Mesenchymal stem cell (in vitro differentiated cells and primary cell): ENCODE measurements around the gene IQGAP1.
"Not testable (repeated sequence)": the region's sequence is repeated elsewhere in the genome, so short reads cannot be mapped to it uniquely, and the experiment has no call there.

Experiments used
- DNase-seq: peaks from one replicate; pipeline ENCODE4 v3.0.0-alpha.2; 2013
- H2AFZ ChIP-seq: one replicate; pipeline ENCODE4 v1.6.1; 2013; ENCODE audit warnings: low read depth, mild to moderate bottlenecking, control low read depth, inconsistent platforms, low read length, moderate library complexity
- H2AK5ac ChIP-seq: 2 replicates; pipeline ENCODE4 v1.6.1; 2013; ENCODE audit warnings: low read length, moderate library complexity, mild to moderate bottlenecking, inconsistent platforms; ENCODE audit not compliant: severe bottlenecking
- H2BK120ac ChIP-seq: one replicate; pipeline ENCODE4 v1.6.1; 2013; ENCODE audit warnings: low read depth, mild to moderate bottlenecking, inconsistent platforms, low read length, moderate library complexity
- H2BK12ac ChIP-seq, 2 experiments: one replicate each; pipeline ENCODE4 v1.6.1; 2013; ENCODE audit warnings: inconsistent platforms in 2 of 2, low read length in 2 of 2, mild to moderate bottlenecking in 2 of 2, moderate library complexity in 2 of 2, control low read depth in 1 of 2
- H2BK15ac ChIP-seq: one replicate; pipeline ENCODE4 v1.6.1; 2013; ENCODE audit warnings: mild to moderate bottlenecking, low read depth, inconsistent platforms; ENCODE audit not compliant: poor library complexity, severe bottlenecking
- H2BK5ac ChIP-seq: 2 replicates; pipeline ENCODE4 v1.6.1; 2013; ENCODE audit warnings: low read depth, mild to moderate bottlenecking, low read length, control low read depth, inconsistent platforms; ENCODE audit not compliant: poor library complexity, severe bottlenecking
- H3K14ac ChIP-seq, 2 experiments: one replicate each; pipeline ENCODE4 v1.6.1; 2013; ENCODE audit warnings: inconsistent platforms in 2 of 2, low read length in 2 of 2, control low read depth in 1 of 2, mild to moderate bottlenecking in 1 of 2, moderate library complexity in 1 of 2
- H3K18ac ChIP-seq, 2 experiments: one replicate each; pipeline ENCODE4 v1.6.1; 2013; ENCODE audit warnings: inconsistent platforms in 2 of 2, low read length in 2 of 2, control low read depth in 1 of 2, low read depth in 1 of 2, mild to moderate bottlenecking in 1 of 2
- H3K23ac ChIP-seq, 2 experiments: one replicate each; pipeline ENCODE4 v1.6.1; 2013; ENCODE audit warnings: inconsistent platforms in 2 of 2, low read length in 2 of 2, mild to moderate bottlenecking in 2 of 2, moderate library complexity in 2 of 2, control low read depth in 1 of 2
- H3K27ac ChIP-seq: 2 replicates; pipeline ENCODE4 v1.5.1; 2013; ENCODE audit warnings: mild to moderate bottlenecking, moderate library complexity, low read length, control low read depth, inconsistent platforms; ENCODE audit not compliant: poor library complexity, severe bottlenecking
- H3K27me3 ChIP-seq, 2 experiments: 2 replicates each; pipeline versions ENCODE4 v1.6.1 to v1.7.0; 2013; ENCODE audit warnings: low read length in 2 of 2, mild to moderate bottlenecking in 2 of 2, moderate library complexity in 2 of 2, control low read depth in 1 of 2, inconsistent platforms in 1 of 2; ENCODE audit not compliant: control insufficient read depth in 1 of 2, insufficient read depth in 1 of 2
- H3K36me3 ChIP-seq, 2 experiments: 2 replicates each; pipeline versions ENCODE4 v1.6.1 to v1.7.0; 2013; ENCODE audit warnings: low read length in 2 of 2, control low read depth in 1 of 2, inconsistent platforms in 1 of 2, low read depth in 1 of 2, mild to moderate bottlenecking in 1 of 2; ENCODE audit not compliant: insufficient read depth in 2 of 2, control insufficient read depth in 1 of 2
- H3K4ac ChIP-seq, 2 experiments: one replicate each; pipeline ENCODE4 v1.6.1; 2013; ENCODE audit warnings: inconsistent platforms in 2 of 2, low read length in 2 of 2, mild to moderate bottlenecking in 2 of 2, moderate library complexity in 2 of 2, control low read depth in 1 of 2, low read depth in 1 of 2
- H3K4me1 ChIP-seq: 2 replicates; pipeline ENCODE4 v1.6.1; 2013; ENCODE audit warnings: low read depth, low read length, control low read depth; ENCODE audit not compliant: control insufficient read depth, insufficient read depth
- H3K4me2 ChIP-seq: 2 replicates; pipeline ENCODE4 v1.6.1; 2013; ENCODE audit warnings: low read length, mild to moderate bottlenecking, inconsistent platforms; ENCODE audit not compliant: poor library complexity, severe bottlenecking
- H3K4me3 ChIP-seq, 2 experiments: 2 replicates each; pipeline versions ENCODE4 v1.5.1 to v1.7.0; 2013; ENCODE audit warnings: low read length in 2 of 2, mild to moderate bottlenecking in 2 of 2, control low read depth in 1 of 2, low read depth in 1 of 2; ENCODE audit not compliant: insufficient read depth in 1 of 2
- H3K79me1 ChIP-seq: replicated peaks from 2 replicates; pipeline ENCODE4 v1.6.1; 2013; ENCODE audit warnings: mild to moderate bottlenecking, control low read depth, low read length, inconsistent platforms; ENCODE audit not compliant: poor library complexity, severe bottlenecking
- H3K9ac ChIP-seq: 2 replicates; pipeline ENCODE4 v1.7.0; 2013; ENCODE audit warnings: mild to moderate bottlenecking, low read length, moderate library complexity
- H3K9me3 ChIP-seq: 2 replicates; pipeline ENCODE4 v1.7.0; 2013; ENCODE audit warnings: mild to moderate bottlenecking, low read length; ENCODE audit not compliant: control insufficient read depth
- H4K8ac ChIP-seq: one replicate; pipeline ENCODE4 v1.6.1; 2013; ENCODE audit warnings: inconsistent platforms, mild to moderate bottlenecking, low read length, moderate library complexity
- H4K91ac ChIP-seq: one replicate; pipeline ENCODE4 v1.6.1; 2013; ENCODE audit warnings: mild to moderate bottlenecking, low read length, inconsistent platforms
- WGBS: methylation state at CpG from one replicate; pipeline ENCODE4 v1.1.7; 2013; ENCODE audit warnings: mixed read lengths; 5-methylcytosine and 5-hydroxymethylcytosine counted together

Gene IQGAP1

GRCh38 chr15:90501898-90502297 lies 113.9 kb downstream of the IQGAP1 start:
- Histone ChIP-seq H3K4ac (no peak overlapping the region), H3K79me1 (peaks cover 2% of the 10 kb centered on the region), H3K4me2 (no peak overlapping the region), H2BK5ac (no peak overlapping the region), H3K4me3 (no peak overlapping the region), H3K4me1 (no peaks in the 10 kb centered on the region), H3K9ac (no peak overlapping the region), H4K91ac (no peak overlapping the region), H3K36me3 (peaks cover 26 to 70% of the 10 kb centered on the region in 2 experiments), H2AFZ (no peak overlapping the region), H2BK12ac (no peak overlapping the region), H3K23ac (no peak overlapping the region), H3K27ac (no peak overlapping the region), H2BK15ac (no peak overlapping the region), H2BK120ac (no peak overlapping the region), H4K8ac (no peak overlapping the region), H3K9me3 (no peaks in the 10 kb centered on the region), H3K27me3 (no peaks in the 10 kb centered on the region), H3K18ac (no peak overlapping the region), H3K14ac (no peak overlapping the region), H2AK5ac (no peak overlapping the region)
- 79% methylated on average over 2 of the region's 4 CpGs for WGBS
- DNase-seq = no peak

GRCh38 chr15:90510781-90511180 lies 122.7 kb downstream of the IQGAP1 start:
- 95% methylated on average over 29 of the region's 29 CpGs for WGBS
- H2BK15ac ChIP-seq, H3K79me1 ChIP-seq, H3K4me3 ChIP-seq, H3K23ac ChIP-seq, DNase-seq, H2AK5ac ChIP-seq, H4K91ac ChIP-seq, H3K9ac ChIP-seq, H3K4me1 ChIP-seq, H3K36me3 ChIP-seq, H3K4me2 ChIP-seq, H2BK120ac ChIP-seq, H3K14ac ChIP-seq, H2BK12ac ChIP-seq, H3K27ac ChIP-seq, H2BK5ac ChIP-seq, H2AFZ ChIP-seq, H3K27me3 ChIP-seq, H3K9me3 ChIP-seq, H3K4ac ChIP-seq, H3K18ac ChIP-seq, H4K8ac ChIP-seq: not testable (repeated sequence)

GRCh38 chr15:90511211-90511618 lies 123.2 kb downstream of the IQGAP1 start:
- H2AK5ac ChIP-seq = not testable (repeated sequence)

GRCh38 chr15:90512276-90512675 lies 124.2 kb downstream of the IQGAP1 start:
- WGBS = 100% methylated on average over 1 of the region's 2 CpGs
- Histone ChIP-seq H3K9ac (no peak overlapping the region), H3K4me3 (no peak overlapping the region), H3K4me1 (no peaks in the 10 kb centered on the region), H4K91ac (no peak overlapping the region), H3K27ac (no peak overlapping the region), H2BK5ac (no peak overlapping the region), H3K27me3 (no peaks in the 10 kb centered on the region), H2BK12ac (no peak overlapping the region), H2AFZ (no peak overlapping the region), H3K4ac (no peak overlapping the region), H2BK120ac (no peak overlapping the region), H3K4me2 (no peak overlapping the region), H3K36me3 (peaks cover 0 to 5% of the 10 kb centered on the region in 2 experiments), H2BK15ac (no peak overlapping the region), H3K18ac (no peak overlapping the region), H3K79me1 (no peaks in the 10 kb centered on the region), H3K9me3 (no peaks in the 10 kb centered on the region), H2AK5ac (no peak overlapping the region), H3K23ac (no peak overlapping the region), H3K14ac (no peak overlapping the region), H4K8ac (no peak overlapping the region)
- DNase-seq = no peak

More at GRCh38 chr15:90511211-90511618, 123.2 kb downstream of the IQGAP1 start:
- H3K9me3 ChIP-seq, H4K8ac ChIP-seq, H3K9ac ChIP-seq, H2BK5ac ChIP-seq, H2BK12ac ChIP-seq, H3K4ac ChIP-seq, H3K4me1 ChIP-seq, H4K91ac ChIP-seq, H3K79me1 ChIP-seq, H3K23ac ChIP-seq, H3K14ac ChIP-seq, H3K36me3 ChIP-seq, H3K27ac ChIP-seq, H2BK15ac ChIP-seq, H3K4me2 ChIP-seq, H2AFZ ChIP-seq, DNase-seq, H3K4me3 ChIP-seq, H2BK120ac ChIP-seq, H3K18ac ChIP-seq, H3K27me3 ChIP-seq: not testable (repeated sequence)
- WGBS = 96% methylated on average over 13 of the region's 13 CpGs
